Immature natural killer cell (primary cell): ENCODE measurements around the gene USP12. TPM values are rescaled to one million over a fixed set of nuclear protein-coding genes. Genes with fewer than 3 reads are reported as not detected.

Experiments
- DNase-seq, 3 donors: peaks; one replicate each; pipeline ENCODE4 v3.0.0; 2022; ENCODE audit warnings: mixed read lengths in 1 of 3
- H3K27ac Mint-ChIP-seq, 6 donors: one replicate each; pipeline ENCODE4 v1.8.0; 2020; ENCODE audit warnings: mixed read lengths in 6 of 6, mild to moderate bottlenecking in 5 of 6, inconsistent platforms in 4 of 6, moderate library complexity in 3 of 6
- H3K27me3 Mint-ChIP-seq, 3 donors: one replicate each; pipeline ENCODE4 v1.8.0; 2020 to 2021; ENCODE audit warnings: low read depth in 3 of 3, mild to moderate bottlenecking in 3 of 3, mixed read lengths in 3 of 3, moderate library complexity in 3 of 3, inconsistent platforms in 1 of 3
- H3K36me3 Mint-ChIP-seq, 3 donors: one replicate each; pipeline ENCODE4 v1.8.0; 2020; ENCODE audit warnings: mixed read lengths in 3 of 3, inconsistent platforms in 2 of 3, mild to moderate bottlenecking in 2 of 3
- H3K4me1 Mint-ChIP-seq, 2 donors: one replicate each; pipeline ENCODE4 v1.8.0; 2020; ENCODE audit warnings: inconsistent platforms in 2 of 2, mild to moderate bottlenecking in 2 of 2, mixed read lengths in 2 of 2, moderate library complexity in 1 of 2
- H3K4me3 Mint-ChIP-seq, 5 donors: one replicate each; pipeline ENCODE4 v1.8.0; 2020; ENCODE audit warnings: mild to moderate bottlenecking in 5 of 5, mixed read lengths in 5 of 5, inconsistent platforms in 3 of 5, moderate library complexity in 3 of 5
- H3K9me3 Mint-ChIP-seq, 6 donors: one replicate each; pipeline ENCODE4 v1.8.0; 2020; ENCODE audit warnings: mild to moderate bottlenecking in 6 of 6, mixed read lengths in 6 of 6, inconsistent platforms in 4 of 6, moderate library complexity in 3 of 6
- polyA plus RNA-seq, 3 donors: library from polyadenylated mRNA; unstranded; fragments of 300-500 nt; fragmentation: Illumina TruSeq; gene quantifications; one replicate each; pipeline ENCODE4 v1.2.3, GENCODE V29; 2021

The USP12 gene
- polyA plus RNA-seq, 3 donors from 2014 or later = 11.2 to 12.7 (median 11.4) TPM

- no peak overlapping the region for H3K4me3 Mint-ChIP-seq
- H3K9me3 Mint-ChIP-seq = no peaks in the 10 kb centered on the region
Measured at GRCh38 chr13:27037171-27037570, 134.4 kb downstream of the USP12 start.

GRCh38 chr13:27036236-27036981 is 135.2 kb downstream of the USP12 start:
- Mint-ChIP-seq H3K4me1 (peaks cover 0 to 7% of the 10 kb centered on the region in 2 donors), H3K4me3 (no peak overlapping the region), H3K27ac (no peak overlapping the region), H3K9me3 (no peaks in the 10 kb centered on the region), H3K27me3 (peaks cover 6% of the 10 kb centered on the region in 3 donors), H3K36me3 (no peaks in the 10 kb centered on the region)
- DNase-seq = no peak

More at GRCh38 chr13:27037171-27037570, 134.4 kb downstream of the USP12 start:
- no peak overlapping the region for H3K27ac Mint-ChIP-seq
- DNase-seq = no peak
- H3K4me1 Mint-ChIP-seq = peaks cover 0 to 7% of the 10 kb centered on the region in 2 donors
- H3K27me3 Mint-ChIP-seq = peaks cover 5 to 7% (median 6%) of the 10 kb centered on the region in 3 donors
- no peaks in the 10 kb centered on the region for H3K36me3 Mint-ChIP-seq

GRCh38 chr13:27035892-27036235 is 135.7 kb downstream of the USP12 start:
- DNase-seq = no peak
- H3K27ac Mint-ChIP-seq = no peak overlapping the region
- no peak overlapping the region for H3K4me3 Mint-ChIP-seq
- H3K27me3 Mint-ChIP-seq = peaks cover 3 to 6% (median 6%) of the 10 kb centered on the region in 3 donors
- no peaks in the 10 kb centered on the region for H3K36me3 Mint-ChIP-seq
- H3K9me3 Mint-ChIP-seq = no peaks in the 10 kb centered on the region
- H3K4me1 Mint-ChIP-seq = peaks cover 0 to 7% of the 10 kb centered on the region in 2 donors

- Mint-ChIP-seq H3K27ac (no peak overlapping the region), H3K4me3 (peak overlapping the region in 2 of 5 donors; percentile 5 to 54), H3K9me3 (no peaks in the 10 kb centered on the region), H3K36me3 (no peaks in the 10 kb centered on the region), H3K4me1 (peaks cover 0 to 7% of the 10 kb centered on the region in 2 donors), H3K27me3 (peaks cover 3 to 6% (median 5%) of the 10 kb centered on the region in 3 donors)
- no peak for DNase-seq
Measured at GRCh38 chr13:27034678-27035111, 136.9 kb downstream of the USP12 start.

GRCh38 chr13:27028683-27029480 is 142.7 kb downstream of the USP12 start:
- Mint-ChIP-seq H3K27ac (no peak overlapping the region), H3K9me3 (no peaks in the 10 kb centered on the region), H3K4me1 (peaks cover 16% of the 10 kb centered on the region in 2 donors), H3K4me3 (no peak overlapping the region), H3K36me3 (no peaks in the 10 kb centered on the region), H3K27me3 (peaks cover 0 to 5% (median 0%) of the 10 kb centered on the region in 3 donors)
- no peak for DNase-seq

GRCh38 chr13:27027086-27027667 is 144.4 kb downstream of the USP12 start:
- Mint-ChIP-seq H3K4me3 (peak overlapping the region in 3 of 5 donors; percentile 3 to 54 (median 23)), H3K27ac (peak overlapping the region in 4 of 6 donors; percentile 1 to 55 (median 36)), H3K36me3 (no peaks in the 10 kb centered on the region), H3K9me3 (no peaks in the 10 kb centered on the region), H3K4me1 (peaks cover 16% of the 10 kb centered on the region in 2 donors), H3K27me3 (peaks cover 0 to 5% (median 0%) of the 10 kb centered on the region in 3 donors)
- no peak for DNase-seq

GRCh38 chr13:27026396-27026795 is 145.2 kb downstream of the USP12 start:
- Mint-ChIP-seq H3K9me3 (no peaks in the 10 kb centered on the region), H3K4me3 (peak overlapping the region in 4 of 5 donors; percentile 3 to 54 (median 8)), H3K27me3 (peaks cover 0 to 3% (median 0%) of the 10 kb centered on the region in 3 donors), H3K27ac (peak overlapping the region in 4 of 6 donors; percentile 1 to 68 (median 40)), H3K36me3 (no peaks in the 10 kb centered on the region), H3K4me1 (peaks cover 16% of the 10 kb centered on the region in 2 donors)
- DNase-seq = peak in 1 of 3 donors; percentile 36

- Mint-ChIP-seq H3K27ac (peak overlapping the region in 1 of 6 donors; percentile 54), H3K27me3 (peaks cover 0 to 3% (median 2%) of the 10 kb centered on the region in 3 donors)
- no peak for DNase-seq
Measured at GRCh38 chr13:27024776-27025492, 146.7 kb downstream of the USP12 start.

GRCh38 chr13:27024074-27024461 is 147.5 kb downstream of the USP12 start:
- Mint-ChIP-seq H3K4me1 (peaks cover 16% of the 10 kb centered on the region in 2 donors), H3K27me3 (peaks cover 0 to 3% (median 3%) of the 10 kb centered on the region in 3 donors), H3K9me3 (no peaks in the 10 kb centered on the region)

More at GRCh38 chr13:27024776-27025492, 146.7 kb downstream of the USP12 start:
- Mint-ChIP-seq H3K9me3 (no peaks in the 10 kb centered on the region), H3K4me1 (peaks cover 16% of the 10 kb centered on the region in 2 donors), H3K4me3 (no peak overlapping the region), H3K36me3 (no peaks in the 10 kb centered on the region)

GRCh38 chr13:27023385-27024073 is 148.1 kb downstream of the USP12 start:
- peaks cover 16% of the 10 kb centered on the region in 2 donors for H3K4me1 Mint-ChIP-seq
- peaks cover 0 to 3% (median 3%) of the 10 kb centered on the region in 3 donors for H3K27me3 Mint-ChIP-seq
- no peaks in the 10 kb centered on the region for H3K9me3 Mint-ChIP-seq
- H3K36me3 Mint-ChIP-seq = no peaks in the 10 kb centered on the region
- H3K27ac Mint-ChIP-seq = peak overlapping the region in 1 of 6 donors; percentile 43
- no peak for DNase-seq
- H3K4me3 Mint-ChIP-seq = no peak overlapping the region

More at GRCh38 chr13:27024074-27024461, 147.5 kb downstream of the USP12 start:
- no peak overlapping the region for H3K4me3 Mint-ChIP-seq
- H3K36me3 Mint-ChIP-seq = no peaks in the 10 kb centered on the region
- no peak for DNase-seq
- H3K27ac Mint-ChIP-seq = no peak overlapping the region

GRCh38 chr13:27022571-27023311 is 148.9 kb downstream of the USP12 start:
- Mint-ChIP-seq H3K9me3 (no peaks in the 10 kb centered on the region), H3K4me1 (peaks cover 16% of the 10 kb centered on the region in 2 donors), H3K36me3 (no peaks in the 10 kb centered on the region), H3K27me3 (peaks cover 0 to 3% (median 3%) of the 10 kb centered on the region in 3 donors), H3K27ac (no peak overlapping the region), H3K4me3 (no peak overlapping the region)
- DNase-seq = no peak

GRCh38 chr13:27020415-27020814 is 151.2 kb downstream of the USP12 start:
- Mint-ChIP-seq H3K27me3 (peaks cover 0 to 4% (median 3%) of the 10 kb centered on the region in 3 donors), H3K27ac (no peak overlapping the region), H3K36me3 (no peaks in the 10 kb centered on the region), H3K4me3 (no peak overlapping the region), H3K9me3 (no peaks in the 10 kb centered on the region), H3K4me1 (no peaks in the 10 kb centered on the region)
- no peak for DNase-seq
